HG03066 (cell line): ENCODE measurements around the gene ZNF839.
"Not testable (repeated sequence)": the region's sequence is repeated elsewhere in the genome, so short reads cannot be mapped to it uniquely, and the experiment has no call there.

Source experiments
- ATAC-seq: cut with Tn5 transposase; IDR thresholded peaks from one replicate; pipeline ENCODE4 v1.9.1; 2021; ENCODE audit warnings: low read depth; ENCODE audit not compliant: unreplicated experiment

Gene ZNF839

GRCh38 chr14:102333795-102334705 is 14.5 kb downstream of the ZNF839 start:
- no peak for ATAC-seq

- no peak for ATAC-seq
Observed at GRCh38 chr14:102335163-102335562, 15.6 kb downstream of the ZNF839 start.

GRCh38 chr14:102338724-102339123 is 19.2 kb downstream of the ZNF839 start:
- no peak for ATAC-seq

- no peak for ATAC-seq
Observed at GRCh38 chr14:102341566-102341965, 22.0 kb downstream of the ZNF839 start.

- ATAC-seq = no peak
Observed at GRCh38 chr14:102342238-102342637, 22.7 kb downstream of the ZNF839 start.

- ATAC-seq = no peak
Observed at GRCh38 chr14:102344084-102344483, 24.5 kb downstream of the ZNF839 start.

- no peak for ATAC-seq
Observed at GRCh38 chr14:102344485-102344884, 24.9 kb downstream of the ZNF839 start.

- no peak for ATAC-seq
Observed at GRCh38 chr14:102345232-102345631, 25.7 kb downstream of the ZNF839 start.

- no peak for ATAC-seq
Observed at GRCh38 chr14:102346645-102347044, 27.1 kb downstream of the ZNF839 start.

- ATAC-seq = no peak
Observed at GRCh38 chr14:102348376-102348775, 28.8 kb downstream of the ZNF839 start.

GRCh38 chr14:102351023-102351422 is 31.5 kb downstream of the ZNF839 start:
- ATAC-seq = no peak

GRCh38 chr14:102351593-102351992 is 32.0 kb downstream of the ZNF839 start:
- ATAC-seq = not testable (repeated sequence)

- no peak for ATAC-seq
Observed at GRCh38 chr14:102352213-102352612, 32.7 kb downstream of the ZNF839 start.

GRCh38 chr14:102353126-102353619 is 33.6 kb downstream of the ZNF839 start:
- no peak for ATAC-seq

- no peak for ATAC-seq
Observed at GRCh38 chr14:102356280-102356679, 36.7 kb downstream of the ZNF839 start.

GRCh38 chr14:102359341-102359740 is 39.8 kb downstream of the ZNF839 start:
- ATAC-seq = no peak

- ATAC-seq = no peak
Observed at GRCh38 chr14:102360388-102360787, 40.8 kb downstream of the ZNF839 start.

GRCh38 chr14:102362084-102362483 is 42.5 kb downstream of the ZNF839 start:
- ATAC-seq = no peak

GRCh38 chr14:102362545-102363181 is 43.1 kb downstream of the ZNF839 start, which contains the start of the genes CINP and TECPR2:
TSS of gene CINP (minus strand) at chr14:102362890. CDS start at chr14:102362851, 39 bp downstream.
TSS of gene TECPR2 (plus strand) at chr14:102362941. CDS start at chr14:102376722, 13,781 bp downstream.
- ATAC-seq = peak; percentile 90

GRCh38 chr14:102363182-102363943 is 43.8 kb downstream of the ZNF839 start:
- peak; percentile 26 for ATAC-seq
